ENCODE results near the gene TECTB.
"Not testable (repeated sequence)": the region's sequence is repeated elsewhere in the genome, so short reads cannot be mapped to it uniquely, and the experiment has no call there.

TECTB gene

GRCh38 chr10:112249722-112250121 lies 33.5 kb upstream of the TECTB start:
- no peak overlapping the region for H3K4me3 ChIP-seq (IDR thresholded peaks at IDR 0.05; ENCODE audit: insufficient read depth, low read depth, low read length)
- H3K27ac ChIP-seq = no peak overlapping the region
- no peak overlapping the region for H3K4me2 ChIP-seq
- H3K36me3 ChIP-seq (ENCODE audit: insufficient read depth) = no peaks in the 10 kb centered on the region
- no peaks in the 10 kb centered on the region for H3K79me2 ChIP-seq (ENCODE audit: insufficient read depth, low read depth)
- no peak for TF ChIP-seq CTCF (conservative IDR thresholded peaks at IDR 0.05; ENCODE audit: low read depth, low read length)
- no peak overlapping the region for H3K9ac ChIP-seq
- H2AFZ ChIP-seq (ENCODE audit: low read depth) = no peak overlapping the region
- H3K4me1 ChIP-seq (ENCODE audit: low read depth, poor library complexity, severe bottlenecking) = no peaks in the 10 kb centered on the region
- H4K20me1 ChIP-seq (ENCODE audit: insufficient read depth) = no peaks in the 10 kb centered on the region
- H3K27me3 ChIP-seq (ENCODE audit: insufficient read depth, low read depth) = no peaks in the 10 kb centered on the region

GRCh38 chr10:112250555-112250954 lies 32.6 kb upstream of the TECTB start:
- no peak overlapping the region for H3K4me3 ChIP-seq (IDR thresholded peaks at IDR 0.05; ENCODE audit: insufficient read depth, low read depth, low read length)
- no peak for TF ChIP-seq CTCF (conservative IDR thresholded peaks at IDR 0.05; ENCODE audit: low read depth, low read length)

GRCh38 chr10:112251238-112251637 lies 32.0 kb upstream of the TECTB start:
- H4K20me1 ChIP-seq (ENCODE audit: insufficient read depth); H3K9ac ChIP-seq; H3K27ac ChIP-seq: not testable (repeated sequence)

More at GRCh38 chr10:112250555-112250954, 32.6 kb upstream of the TECTB start:
- Histone ChIP-seq H3K79me2 (ENCODE audit: insufficient read depth, low read depth) (no peaks in the 10 kb centered on the region), H3K36me3 (ENCODE audit: insufficient read depth) (no peaks in the 10 kb centered on the region), H3K9ac (no peak overlapping the region), H3K4me2 (no peak overlapping the region), H3K27ac (no peak overlapping the region), H4K20me1 (ENCODE audit: insufficient read depth) (no peaks in the 10 kb centered on the region), H3K4me1 (ENCODE audit: low read depth, poor library complexity, severe bottlenecking) (no peaks in the 10 kb centered on the region), H3K27me3 (ENCODE audit: insufficient read depth, low read depth) (no peaks in the 10 kb centered on the region), H2AFZ (ENCODE audit: low read depth) (no peak overlapping the region)

GRCh38 chr10:112258407-112258806 lies 24.8 kb upstream of the TECTB start:
- H3K9ac ChIP-seq = no peak overlapping the region
- H3K4me2 ChIP-seq = no peak overlapping the region
- no peaks in the 10 kb centered on the region for H3K4me1 ChIP-seq (ENCODE audit: low read depth, poor library complexity, severe bottlenecking)
- H3K27ac ChIP-seq = no peak overlapping the region
- no peaks in the 10 kb centered on the region for H3K36me3 ChIP-seq (ENCODE audit: insufficient read depth)
- no peak for TF ChIP-seq CTCF (conservative IDR thresholded peaks at IDR 0.05; ENCODE audit: low read depth, low read length)
- no peaks in the 10 kb centered on the region for H4K20me1 ChIP-seq (ENCODE audit: insufficient read depth)
- no peak overlapping the region for H3K4me3 ChIP-seq (IDR thresholded peaks at IDR 0.05; ENCODE audit: insufficient read depth, low read depth, low read length)
- no peak overlapping the region for H2AFZ ChIP-seq (ENCODE audit: low read depth)
- H3K79me2 ChIP-seq (ENCODE audit: insufficient read depth, low read depth) = no peaks in the 10 kb centered on the region
- H3K27me3 ChIP-seq (ENCODE audit: insufficient read depth, low read depth) = no peaks in the 10 kb centered on the region

More at GRCh38 chr10:112251238-112251637, 32.0 kb upstream of the TECTB start:
- not testable (repeated sequence) for H3K27me3 ChIP-seq (ENCODE audit: insufficient read depth, low read depth); H3K36me3 ChIP-seq (ENCODE audit: insufficient read depth); H3K4me2 ChIP-seq; H3K4me1 ChIP-seq (ENCODE audit: low read depth, poor library complexity, severe bottlenecking); H3K4me3 ChIP-seq (IDR thresholded peaks at IDR 0.05; ENCODE audit: insufficient read depth, low read depth, low read length); H3K79me2 ChIP-seq (ENCODE audit: insufficient read depth, low read depth); H2AFZ ChIP-seq (ENCODE audit: low read depth)

- H4K20me1 ChIP-seq (ENCODE audit: insufficient read depth) = no peaks in the 10 kb centered on the region
- no peak overlapping the region for H3K9ac ChIP-seq
- no peak overlapping the region for H2AFZ ChIP-seq (ENCODE audit: low read depth)
- H3K4me1 ChIP-seq (ENCODE audit: low read depth, poor library complexity, severe bottlenecking) = no peaks in the 10 kb centered on the region
- no peak for TF ChIP-seq CTCF (conservative IDR thresholded peaks at IDR 0.05; ENCODE audit: low read depth, low read length)
- no peaks in the 10 kb centered on the region for H3K79me2 ChIP-seq (ENCODE audit: insufficient read depth, low read depth)
- H3K27me3 ChIP-seq (ENCODE audit: insufficient read depth, low read depth) = no peaks in the 10 kb centered on the region
- no peak overlapping the region for H3K4me3 ChIP-seq (IDR thresholded peaks at IDR 0.05; ENCODE audit: insufficient read depth, low read depth, low read length)
- no peaks in the 10 kb centered on the region for H3K36me3 ChIP-seq (ENCODE audit: insufficient read depth)
- no peak overlapping the region for H3K27ac ChIP-seq
- no peak overlapping the region for H3K4me2 ChIP-seq
These were observed 23.5 kb upstream of the TECTB start for GRCh38 chr10:112259688-112260087.
